Testis (tissue), 3 donors: Measurements from ENCODE around the gene OR51A4. TPM values are rescaled to one million over a fixed set of nuclear protein-coding genes. Genes with fewer than 3 reads are reported as not detected.

ENCODE experiments used
- DNase-seq: peaks from one replicate; pipeline ENCODE4 v3.0.0-alpha.2; 2019
- H3K27ac ChIP-seq, 2 donors: fragments of 200-600 bp; sonication (generic); one replicate each; pipeline ENCODE4 v1.5.1; 2019
- H3K27me3 ChIP-seq: fragments of 200-600 bp; sonication (generic); one replicate; pipeline ENCODE4 v1.5.1; 2019
- H3K36me3 ChIP-seq: fragments of 200-600 bp; sonication (generic); one replicate; pipeline ENCODE4 v1.5.1; 2017; ENCODE audit warnings: low read depth; ENCODE audit errors: missing control alignments
- H3K4me1 ChIP-seq: fragments of 200-600 bp; sonication (generic); one replicate; pipeline ENCODE4 v1.5.1; 2019
- H3K4me3 ChIP-seq, 2 donors: fragments of 200-600 bp; sonication (generic); one replicate each; pipeline ENCODE4 v1.5.1; 2017 to 2019
- H3K9me3 ChIP-seq: fragments of 200-600 bp; sonication (generic); one replicate; pipeline ENCODE4 v1.5.1; 2017
- POLR2A ChIP-seq: fragments of 450-650 bp; IDR thresholded peaks from one replicate; pipeline ENCODE4 v1.6.1; 2017; ENCODE audit warnings: antibody characterized with exemption, mild to moderate bottlenecking, moderate library complexity
- WGBS, 2 donors: methylation state at CpG; one replicate each; pipeline ENCODE4 v1.1.5; 2018; 5-methylcytosine and 5-hydroxymethylcytosine counted together
- intact Hi-C: fragments of 100-400 bp; cut with DNase I; formaldehyde crosslinking; loops from one replicate; pipeline ENCODE4 v1.15.1; 2023; ENCODE audit warnings: low total_unique reads
- polyA plus RNA-seq: library from polyadenylated mRNA; stranded (reverse); fragments of 350-450 nt; fragmentation: Illumina TruSeq; extraction: RNeasy Lipid Tissue Mini Kit (QIAGEN cat#74804); gene quantifications from one replicate; pipeline ENCODE4 v1.2.3, GENCODE V29; 2014; ENCODE audit warnings: low read depth, low replicate concordance; ENCODE audit not compliant: insufficient read depth
- total RNA-seq, 2 donors: library from RNA; depleted of rRNA; stranded (reverse); fragments of >200 nt; gene quantifications; one replicate each; pipeline ENCODE4 v1.2.3, GENCODE V29; 2016
- TF ChIP-seq, protein P1 (sequence below), 3 experiments: fragments of 450-650 bp in 2 of 3; fragments of 200-600 bp in 1 of 3; sonication (generic) in 1 of 3; IDR thresholded peaks; one replicate each; pipeline ENCODE4 v1.5.1; 2016 to 2019; ENCODE audit warnings: antibody characterized with exemption in 3 of 3, mild to moderate bottlenecking in 2 of 3, moderate library complexity in 1 of 3

OR51A4 gene
- total and polyA plus RNA-seq, 3 donors from 2014 or later = not detected

DNA sequence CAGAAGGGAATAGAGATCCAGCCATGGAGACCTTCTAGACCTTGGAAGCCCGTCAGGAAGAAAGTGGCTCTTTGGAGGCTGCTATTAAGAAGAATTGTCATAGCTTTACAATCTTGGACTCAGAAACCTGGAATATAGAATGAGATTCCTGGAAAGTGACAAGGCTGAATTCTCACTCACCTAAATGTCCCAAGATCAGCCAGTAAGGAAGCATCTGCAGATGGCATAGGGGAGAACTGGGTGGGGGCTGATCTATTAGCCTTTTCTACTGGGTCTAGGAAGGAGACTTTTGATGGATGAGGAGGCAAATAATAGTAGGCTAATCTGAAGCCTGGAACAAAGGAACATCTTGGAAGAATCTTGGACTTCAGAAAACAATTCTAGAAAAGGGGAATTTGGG lies 23.2 kb downstream of the OR51A4 start, which contains the start of gene OR51G1:
TSS of gene OR51G1 (minus strand) at position 101 of the 400 bp plus-strand sequence. CDS start at position 101, 0 bp downstream.
- 89 to 97% methylated on average over 1 of the region's 1 CpG for WGBS, 2 donors
- intact Hi-C loops = no loop called here
- DNase-seq = no peak
- Histone ChIP-seq H3K9me3 (no peaks in the 10 kb centered on the region), H3K27ac (no peak within 1 kb of the TSS), H3K36me3 (no peaks in the 10 kb centered on the region), H3K27me3 (no peaks in the 10 kb centered on the region), H3K4me1 (no peaks in the 10 kb centered on the region), H3K4me3 (no peak within 1 kb of the TSS)
- TF ChIP-seq POLR2A = no peak
- TF ChIP-seq, protein P1, sequence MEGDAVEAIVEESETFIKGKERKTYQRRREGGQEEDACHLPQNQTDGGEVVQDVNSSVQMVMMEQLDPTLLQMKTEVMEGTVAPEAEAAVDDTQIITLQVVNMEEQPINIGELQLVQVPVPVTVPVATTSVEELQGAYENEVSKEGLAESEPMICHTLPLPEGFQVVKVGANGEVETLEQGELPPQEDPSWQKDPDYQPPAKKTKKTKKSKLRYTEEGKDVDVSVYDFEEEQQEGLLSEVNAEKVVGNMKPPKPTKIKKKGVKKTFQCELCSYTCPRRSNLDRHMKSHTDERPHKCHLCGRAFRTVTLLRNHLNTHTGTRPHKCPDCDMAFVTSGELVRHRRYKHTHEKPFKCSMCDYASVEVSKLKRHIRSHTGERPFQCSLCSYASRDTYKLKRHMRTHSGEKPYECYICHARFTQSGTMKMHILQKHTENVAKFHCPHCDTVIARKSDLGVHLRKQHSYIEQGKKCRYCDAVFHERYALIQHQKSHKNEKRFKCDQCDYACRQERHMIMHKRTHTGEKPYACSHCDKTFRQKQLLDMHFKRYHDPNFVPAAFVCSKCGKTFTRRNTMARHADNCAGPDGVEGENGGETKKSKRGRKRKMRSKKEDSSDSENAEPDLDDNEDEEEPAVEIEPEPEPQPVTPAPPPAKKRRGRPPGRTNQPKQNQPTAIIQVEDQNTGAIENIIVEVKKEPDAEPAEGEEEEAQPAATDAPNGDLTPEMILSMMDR (IDR thresholded peaks at IDR 0.05) = no peak

- H3K9me3 ChIP-seq = no peaks in the 10 kb centered on the region
- DNase-seq = no peak
- no peaks in the 10 kb centered on the region for H3K36me3 ChIP-seq
- H3K4me3 ChIP-seq = no peak overlapping the region
- WGBS, 2 donors = 68 to 71% methylated on average over 1 of the region's 1 CpG
- H3K27me3 ChIP-seq = no peaks in the 10 kb centered on the region
- TF ChIP-seq, protein P1 (IDR thresholded peaks at IDR 0.05) = no peak
- TF ChIP-seq POLR2A = no peak
- intact Hi-C loops = no loop called here
- H3K4me1 ChIP-seq = no peaks in the 10 kb centered on the region
- no peak overlapping the region for H3K27ac ChIP-seq
These were observed 25.1 kb downstream of the OR51A4 start for GRCh38 chr11:4922304-4922703.

- no peak for TF ChIP-seq POLR2A
- TF ChIP-seq, protein P1 (IDR thresholded peaks at IDR 0.05) = no peak
- WGBS, 2 donors = 94 to 98% methylated on average over 1 of the region's 1 CpG
- intact Hi-C loops = no loop called here
- Histone ChIP-seq H3K9me3 (no peaks in the 10 kb centered on the region), H3K27me3 (no peaks in the 10 kb centered on the region), H3K4me3 (no peak overlapping the region), H3K27ac (no peak overlapping the region), H3K4me1 (no peaks in the 10 kb centered on the region), H3K36me3 (no peaks in the 10 kb centered on the region)
- DNase-seq = no peak
These were observed 25.6 kb downstream of the OR51A4 start for GRCh38 chr11:4921796-4922195.

GRCh38 chr11:4919250-4919649 lies 28.2 kb downstream of the OR51A4 start, which contains the start of gene OR51G2:
TSS of gene OR51G2 (minus strand) at chr11:4919350. CDS start at chr11:4915663, 3,687 bp downstream.
- Histone ChIP-seq H3K9me3 (no peaks in the 10 kb centered on the region), H3K4me1 (no peaks in the 10 kb centered on the region), H3K27me3 (no peaks in the 10 kb centered on the region), H3K4me3 (no peak within 1 kb of the TSS), H3K27ac (no peak within 1 kb of the TSS), H3K36me3 (no peaks in the 10 kb centered on the region)
- DNase-seq = no peak
- WGBS, 2 donors = 82 to 93% methylated on average over 4 of the region's 4 CpGs
- intact Hi-C loops = no loop called here
- TF ChIP-seq POLR2A = no peak
- TF ChIP-seq, protein P1 (IDR thresholded peaks at IDR 0.05) = no peak

DNA sequence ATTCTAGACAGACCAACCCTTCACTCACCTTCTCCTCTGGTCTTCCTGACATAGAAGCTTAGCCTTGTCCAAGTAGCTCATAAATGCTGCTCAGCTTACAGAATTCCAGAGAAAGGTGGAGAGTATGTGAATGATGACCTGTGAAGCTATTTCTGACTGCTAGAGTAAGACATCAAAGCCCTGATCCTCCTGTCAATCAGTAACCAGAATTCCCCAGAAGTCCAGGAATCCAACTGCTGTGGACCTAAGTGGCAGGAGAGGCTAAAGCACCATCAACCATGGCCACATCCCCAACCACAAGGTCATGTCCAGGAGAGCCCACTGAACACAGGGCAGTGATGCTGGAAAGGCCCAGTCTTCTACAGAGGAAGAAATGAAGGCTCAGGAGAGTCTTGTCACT lies 30.8 kb downstream of the OR51A4 start:
- no peaks in the 10 kb centered on the region for H3K9me3 ChIP-seq
- H3K36me3 ChIP-seq = no peaks in the 10 kb centered on the region
- no peaks in the 10 kb centered on the region for H3K4me1 ChIP-seq
- H3K27ac ChIP-seq = no peak overlapping the region
- intact Hi-C loops = no loop called here
- TF ChIP-seq, protein P1 (IDR thresholded peaks at IDR 0.05) = no peak
- no peak for TF ChIP-seq POLR2A
- no peaks in the 10 kb centered on the region for H3K27me3 ChIP-seq
- H3K4me3 ChIP-seq = no peak overlapping the region
- DNase-seq = no peak
